Psoas muscle (tissue), 8 donors: Measurements from ENCODE around the gene CASK. TPM values are rescaled to one million over a fixed set of nuclear protein-coding genes. Genes with fewer than 3 reads are reported as not detected.

Experiments
- ATAC-seq, 4 donors: fragments of 200-7000 bp; cut with Tn5 transposase; one replicate each; pipeline ENCODE4 v1.9.1; 2020; ENCODE audit warnings: moderate library complexity in 3 of 4, mild to moderate bottlenecking in 2 of 4
- DNase-seq, 2 donors: peaks; one replicate each; pipeline ENCODE4 v3.0.0-alpha.2; 2020
- H3K27ac ChIP-seq: fragments of 200-600 bp; one replicate; pipeline ENCODE4 v1.8.0; 2022
- H3K27me3 ChIP-seq, 3 donors: fragments of 200-600 bp in 1 of 3; one replicate each; pipeline versions ENCODE4 v1.6.1 to v1.8.0; 2013 to 2022; ENCODE audit warnings: low read length in 2 of 3, mild to moderate bottlenecking in 2 of 3, moderate library complexity in 1 of 3; ENCODE audit not compliant: insufficient read depth in 3 of 3
- H3K36me3 ChIP-seq, 2 donors: fragments of 200-600 bp in 1 of 2; one replicate each; pipeline versions ENCODE4 v1.6.1 to v1.8.0; 2013 to 2022; ENCODE audit warnings: low read depth in 1 of 2, mild to moderate bottlenecking in 1 of 2, moderate library complexity in 1 of 2; ENCODE audit not compliant: insufficient read depth in 1 of 2
- H3K4me1 ChIP-seq: fragments of 200-600 bp; one replicate; pipeline ENCODE4 v1.8.0; 2022
- H3K4me3 ChIP-seq: fragments of 200-600 bp; one replicate; pipeline ENCODE4 v1.8.0; 2022; ENCODE audit warnings: mild to moderate bottlenecking
- H3K9me3 ChIP-seq: fragments of 200-600 bp; one replicate; pipeline ENCODE4 v1.8.0; 2022
- CTCF ChIP-seq: fragments of 200-600 bp; IDR thresholded peaks from one replicate; pipeline ENCODE4 v1.8.0; 2022; ENCODE audit warnings: antibody characterized with exemption
- WGBS, 3 donors: extraction: QIAGEN DNeasy Blood & Tissue Kit; methylation state at CpG; one replicate each; pipeline versions ENCODE4 v1.1.6 to v1.1.7; 2013; 5-methylcytosine and 5-hydroxymethylcytosine counted together
- intact Hi-C, 2 donors: fragments of 100-400 bp; cut with DNase I; formaldehyde crosslinking; loops; one replicate each; pipeline versions ENCODE4 v1.11.0 to v1.14.2; 2022
- polyA plus RNA-seq, 3 donors: library from polyadenylated mRNA; stranded (reverse); fragments of 200-250 nt; gene quantifications; one replicate each; pipeline ENCODE4 v1.2.3, GENCODE V29; 2013
- total RNA-seq, 4 donors: library from RNA; stranded (reverse); fragmentation: NEBNext Ultra II Directional in 2 of 4; extraction: Animal tissue kit (Norgen Biotek cat#: 25700) in 2 of 4; gene quantifications; one replicate each; pipeline versions ENCODE4 v1.2.1 to v1.2.4, GENCODE V29; 2021 to 2023
- donor health status: healthy with polysubstance abuse.
- donor health status: DM: no; HTN: no; CAD: no; lungs with moderate emphysema.
- donor health status: Bipolar disorder and iron deficiency.
- donor health status: healthy.
- donor health status: DM: yes; HTN: yes; CAD: no.
- donor health status: DM: no; HTN: no; CAD: no.
- donor health status: DM: no; HTN: no; CAD: no.
- donor health status: DM: yes; HTN: yes; CAD: no.

Gene CASK
- total and polyA plus RNA-seq, 7 donors: 2.8 to 19.4 (median 9.7) TPM

- no peaks in the 10 kb centered on the region for H3K9me3 ChIP-seq
- intact Hi-C loops: no loop called here
- DNase-seq (no peak), ATAC-seq (no peak)
- TF ChIP-seq CTCF: no peak
- no peak overlapping the region for H3K4me3 ChIP-seq
- WGBS, 3 donors: 83 to 99% (median 94%) methylated on average over 4 of the region's 4 CpGs
- no peak overlapping the region for H3K27ac ChIP-seq
- H3K4me1 ChIP-seq: no peaks in the 10 kb centered on the region
- no peaks in the 10 kb centered on the region for H3K27me3 ChIP-seq
- no peaks in the 10 kb centered on the region for H3K36me3 ChIP-seq
Measured at GRCh38 chrX:41543668-41544067, 379.7 kb downstream of the CASK start.

- intact Hi-C loops: no loop called here
- 91 to 97% (median 96%) methylated on average over 1 of the region's 1 CpG for WGBS, 3 donors
- ATAC-seq (no peak), DNase-seq (no peak)
- Histone ChIP-seq H3K9me3 (no peaks in the 10 kb centered on the region), H3K27me3 (no peaks in the 10 kb centered on the region), H3K4me3 (no peak overlapping the region), H3K36me3 (no peaks in the 10 kb centered on the region), H3K27ac (no peak overlapping the region), H3K4me1 (no peaks in the 10 kb centered on the region)
- TF ChIP-seq CTCF: no peak
Measured at GRCh38 chrX:41543025-41543424, 380.3 kb downstream of the CASK start.

- WGBS, 3 donors: 77 to 93% (median 92%) methylated on average over 1 of the region's 1 CpG
- no peak for TF ChIP-seq CTCF
- H3K4me3 ChIP-seq: no peak overlapping the region
Measured at GRCh38 chrX:41542536-41542935, 380.8 kb downstream of the CASK start.

GRCh38 chrX:41542135-41542534 is 381.2 kb downstream of the CASK start:
- Histone ChIP-seq H3K4me3 (no peak overlapping the region), H3K4me1 (no peaks in the 10 kb centered on the region), H3K27ac (no peak overlapping the region), H3K36me3 (no peaks in the 10 kb centered on the region), H3K9me3 (no peaks in the 10 kb centered on the region), H3K27me3 (peaks cover 0 to 3% (median 0%) of the 10 kb centered on the region in 3 donors)
- TF ChIP-seq CTCF: no peak
- DNase-seq (no peak), ATAC-seq (no peak)
- WGBS, 3 donors: 64 to 80% (median 76%) methylated on average over 4 of the region's 4 CpGs
- intact Hi-C loops: no loop called here

More at GRCh38 chrX:41542536-41542935, 380.8 kb downstream of the CASK start:
- no peaks in the 10 kb centered on the region for H3K27me3 ChIP-seq
- intact Hi-C loops: no loop called here
- ATAC-seq (no peak), DNase-seq (no peak)
- no peaks in the 10 kb centered on the region for H3K9me3 ChIP-seq
- H3K36me3 ChIP-seq: no peaks in the 10 kb centered on the region
- no peak overlapping the region for H3K27ac ChIP-seq
- no peaks in the 10 kb centered on the region for H3K4me1 ChIP-seq

- DNase-seq: no peak
Measured at GRCh38 chrX:41541386-41541785, 382.0 kb downstream of the CASK start.

More at GRCh38 chrX:41541386-41541785, 382.0 kb downstream of the CASK start:
- no peaks in the 10 kb centered on the region for H3K4me1 ChIP-seq
- no peak for TF ChIP-seq CTCF
- H3K36me3 ChIP-seq: no peaks in the 10 kb centered on the region
- no peak for ATAC-seq
- H3K4me3 ChIP-seq: no peak overlapping the region
- H3K27me3 ChIP-seq: peaks cover 0 to 3% (median 0%) of the 10 kb centered on the region in 3 donors
- intact Hi-C loops: no loop called here
- WGBS, 3 donors: 75 to 98% (median 96%) methylated on average over 2 of the region's 2 CpGs
- H3K9me3 ChIP-seq: no peaks in the 10 kb centered on the region
- H3K27ac ChIP-seq: no peak overlapping the region
